ENCODE measurements around the gene PIGL.
"Not testable (repeated sequence)": the region's sequence is repeated elsewhere in the genome, so short reads cannot be mapped to it uniquely, and the experiment has no call there.

The PIGL gene

DNA sequence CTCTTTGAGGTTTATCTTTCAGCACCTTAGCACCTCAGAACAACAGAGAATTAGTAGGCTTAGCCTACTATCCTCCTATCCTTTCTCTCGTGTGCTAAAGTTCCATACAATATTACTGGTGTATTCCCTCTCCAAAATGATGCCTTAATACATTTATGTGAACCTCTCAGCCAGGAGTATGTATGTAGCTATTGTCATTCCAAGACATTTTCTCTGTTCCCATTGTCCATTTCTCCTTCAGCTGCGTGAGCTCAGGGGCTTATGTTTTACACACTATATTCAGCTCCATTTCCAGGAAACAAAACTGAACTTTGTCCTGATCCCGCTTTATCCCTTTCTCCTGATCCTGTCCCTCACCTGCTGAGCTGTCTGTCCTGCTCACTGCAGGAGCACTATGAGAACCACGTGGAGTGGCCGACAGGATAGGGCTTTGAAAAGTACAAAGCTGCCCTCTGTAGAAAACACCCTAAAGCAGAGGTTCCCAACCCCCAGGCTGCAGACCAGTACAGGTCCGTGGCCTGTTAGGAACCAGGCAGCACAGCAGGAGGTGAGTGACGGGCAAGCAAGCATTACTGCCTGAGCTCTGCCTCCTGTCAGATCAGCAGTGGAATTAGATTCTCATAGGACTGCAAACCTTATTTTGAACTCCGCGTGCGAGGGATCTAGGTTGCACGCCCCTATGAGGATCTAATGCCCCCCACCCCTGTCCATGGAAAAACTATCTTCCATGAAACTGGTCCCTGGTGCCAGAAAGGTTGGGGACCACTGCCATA, 80.5 kb downstream of the PIGL start:
- no peak overlapping the region for H3K4me3 ChIP-seq (ENCODE audit: low read length)
- no peak for DNase-seq (ENCODE audit: low read depth, low spot score)

DNA sequence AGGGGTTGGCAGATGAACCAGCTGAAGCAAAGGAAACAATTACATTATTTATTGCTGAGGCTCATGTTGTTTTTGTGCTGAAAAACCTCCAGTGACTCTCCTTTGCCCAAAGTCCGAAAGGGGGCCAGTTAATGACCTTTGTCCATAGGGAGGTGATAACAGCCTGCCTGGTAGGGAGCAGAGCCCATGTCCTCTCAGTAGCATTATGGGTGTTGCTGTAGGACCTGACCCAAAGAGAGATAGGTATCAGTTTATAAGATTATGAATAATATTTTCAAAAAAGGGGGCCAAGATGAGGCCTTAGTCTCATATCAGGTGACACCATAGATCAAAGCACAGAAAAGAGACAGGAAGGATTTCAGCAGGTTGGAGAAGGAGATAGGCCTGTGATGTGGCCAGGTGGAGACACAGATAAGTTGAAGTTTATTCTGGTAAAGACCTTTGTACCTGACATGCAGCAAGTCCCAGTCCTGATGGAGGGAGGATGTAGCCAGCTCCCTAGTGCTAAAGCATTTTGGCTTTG, 81.2 kb downstream of the PIGL start:
- no peak overlapping the region for H3K4me3 ChIP-seq (ENCODE audit: low read length)
- DNase-seq (ENCODE audit: low read depth, low spot score) = peak; percentile 71

DNA sequence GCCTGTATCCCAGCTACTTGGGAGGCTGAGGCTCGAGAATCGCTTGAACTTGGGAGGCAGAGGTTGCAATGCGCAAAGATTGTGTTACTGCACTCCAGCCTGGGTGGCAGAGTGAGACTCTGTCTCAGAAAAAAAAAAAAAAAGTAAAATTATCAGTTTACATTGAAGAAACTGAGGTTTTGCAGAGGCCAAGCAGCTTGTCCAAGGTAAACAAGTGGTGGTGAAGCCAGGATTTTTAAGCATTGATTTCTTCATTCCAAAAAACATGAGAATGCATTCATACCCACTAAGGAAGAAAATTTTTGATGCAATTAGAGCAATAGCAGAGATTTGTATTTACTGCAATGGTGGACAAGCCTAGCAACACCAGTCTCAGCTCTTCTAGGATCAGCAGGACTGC, 83.5 kb downstream of the PIGL start:
- no peak overlapping the region for H3K4me3 ChIP-seq (ENCODE audit: low read length)
- no peak for DNase-seq (ENCODE audit: low read depth, low spot score)

DNA sequence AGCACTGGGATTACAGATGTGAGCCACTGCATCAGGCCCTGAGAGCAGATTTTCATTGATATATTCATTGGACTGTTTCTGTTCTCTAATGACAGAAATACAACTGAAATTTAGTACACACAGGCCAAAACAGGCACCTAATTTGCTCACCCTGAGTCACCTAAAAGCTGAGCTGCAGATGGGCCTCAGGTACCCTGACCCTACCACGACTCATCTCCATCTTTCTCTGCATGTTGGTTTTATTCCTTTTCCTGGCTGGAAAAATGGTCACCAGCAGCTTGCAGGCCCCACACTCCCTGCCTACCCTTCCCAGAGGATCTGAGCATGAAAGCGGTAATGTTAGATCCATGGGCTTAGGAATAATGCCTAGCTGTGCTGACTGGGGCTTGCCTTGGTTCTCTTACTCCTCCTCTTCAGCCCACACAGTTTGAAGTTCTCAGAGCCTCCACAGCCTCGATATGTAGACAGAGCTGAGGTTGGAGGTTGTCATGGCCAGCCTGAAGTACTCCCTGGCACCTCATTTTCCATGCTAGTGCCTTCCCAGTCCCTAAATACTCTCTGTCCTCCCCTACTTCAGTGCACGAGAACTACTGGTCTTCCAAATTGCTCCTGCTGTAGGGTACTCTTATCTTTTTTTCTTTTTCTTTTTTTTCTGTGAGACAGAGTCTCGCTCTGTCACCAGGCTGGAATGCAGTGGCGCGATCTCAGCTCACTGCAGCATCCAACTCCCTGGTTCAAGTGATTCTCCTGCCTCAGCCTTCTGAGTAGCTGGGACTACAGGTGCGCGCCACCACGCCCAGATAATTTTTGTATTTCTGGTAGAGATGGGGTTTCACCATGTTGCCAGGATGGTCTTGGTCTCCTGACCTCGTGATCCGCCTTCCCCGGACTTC, 85.2 kb downstream of the PIGL start:
- no peak overlapping the region for H3K4me3 ChIP-seq (ENCODE audit: low read length)
- no peak for DNase-seq (ENCODE audit: low read depth, low spot score)

DNA sequence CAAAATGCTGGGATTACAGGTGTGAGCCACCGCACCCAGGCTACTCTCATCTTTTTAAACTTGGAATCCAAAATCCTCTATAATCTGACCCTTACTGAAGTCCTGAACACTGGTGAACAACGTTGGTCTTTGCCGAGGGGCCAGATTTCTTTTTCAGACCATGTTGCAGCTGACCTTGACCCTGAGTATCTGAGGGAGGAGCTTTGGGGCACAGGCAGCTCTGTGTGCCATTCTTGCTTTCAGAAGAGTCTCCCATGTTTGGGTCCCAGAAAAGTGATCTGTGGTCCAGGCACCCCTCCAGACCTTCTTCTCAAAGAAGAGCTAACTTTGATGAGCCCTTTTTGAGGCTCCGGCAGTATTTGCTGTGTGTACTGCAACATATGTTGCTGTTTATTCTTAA, 85.8 kb downstream of the PIGL start:
- H3K4me3 ChIP-seq (ENCODE audit: low read length) = no peak overlapping the region
- no peak for DNase-seq (ENCODE audit: low read depth, low spot score)

DNA sequence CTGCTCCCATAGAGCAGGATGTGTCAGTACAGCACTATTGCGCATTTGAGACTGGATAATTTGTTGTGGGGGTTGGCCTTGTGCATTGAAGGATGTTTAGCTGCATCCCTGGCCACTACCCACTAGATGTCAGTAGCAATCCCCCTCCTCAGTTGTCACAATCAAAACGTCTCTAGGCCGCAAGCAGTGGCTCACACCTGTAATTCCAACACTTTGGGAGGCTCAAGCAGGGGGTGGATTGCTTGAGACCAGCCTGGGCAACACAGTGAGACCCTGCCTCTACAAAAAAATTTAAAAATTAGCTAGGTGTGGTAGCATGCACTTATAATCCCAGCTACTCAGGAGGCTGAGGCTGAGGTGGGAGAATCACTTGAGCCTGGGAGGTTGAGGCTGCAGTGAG, 87.8 kb downstream of the PIGL start:
- H3K4me3 ChIP-seq (ENCODE audit: low read length) = no peak overlapping the region
- no peak for DNase-seq (ENCODE audit: low read depth, low spot score)

DNA sequence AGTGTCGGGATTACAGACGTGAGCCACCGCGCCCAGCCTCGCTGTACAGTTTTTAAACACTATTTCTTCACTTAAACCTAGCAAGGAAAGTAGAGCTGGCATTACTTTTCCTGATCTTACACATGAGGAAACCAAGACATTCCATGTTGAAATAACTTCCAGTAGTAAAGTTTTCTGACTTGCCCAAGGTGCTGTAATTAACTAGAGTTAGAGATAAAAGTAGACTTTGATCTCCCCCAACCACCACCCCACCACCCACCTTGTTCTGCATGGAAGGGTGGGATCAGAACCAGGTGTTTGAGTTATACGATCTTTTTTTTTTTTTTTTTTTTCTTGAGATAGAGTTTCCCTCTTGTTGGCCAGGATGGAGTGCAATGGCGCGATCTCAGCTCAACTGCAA, 89.2 kb downstream of the PIGL start:
- no peak overlapping the region for H3K4me3 ChIP-seq (ENCODE audit: low read length)
- DNase-seq (ENCODE audit: low read depth, low spot score) = no peak

DNA sequence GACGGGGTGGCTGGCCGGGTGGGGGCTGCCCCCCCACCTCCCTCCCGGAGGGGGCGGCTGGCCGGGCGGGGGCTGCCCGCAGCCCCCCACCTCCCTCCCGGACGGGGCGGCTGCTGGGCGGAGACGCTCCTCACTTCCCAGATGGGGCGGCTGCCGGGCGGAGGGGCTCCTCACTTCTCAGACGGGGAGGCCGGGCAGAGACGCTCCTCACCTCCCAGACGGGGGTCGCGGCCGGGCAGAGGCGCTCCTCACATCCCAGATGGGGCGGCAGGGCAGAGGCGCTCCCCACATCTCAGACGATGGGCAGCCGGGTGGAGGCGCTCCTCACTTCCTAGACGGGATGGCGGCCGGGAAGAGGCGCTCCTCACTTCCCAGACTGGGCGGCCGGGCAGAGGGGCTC, 95.1 kb downstream of the PIGL start:
- not testable (repeated sequence) for H3K4me3 ChIP-seq (ENCODE audit: low read length)

DNA sequence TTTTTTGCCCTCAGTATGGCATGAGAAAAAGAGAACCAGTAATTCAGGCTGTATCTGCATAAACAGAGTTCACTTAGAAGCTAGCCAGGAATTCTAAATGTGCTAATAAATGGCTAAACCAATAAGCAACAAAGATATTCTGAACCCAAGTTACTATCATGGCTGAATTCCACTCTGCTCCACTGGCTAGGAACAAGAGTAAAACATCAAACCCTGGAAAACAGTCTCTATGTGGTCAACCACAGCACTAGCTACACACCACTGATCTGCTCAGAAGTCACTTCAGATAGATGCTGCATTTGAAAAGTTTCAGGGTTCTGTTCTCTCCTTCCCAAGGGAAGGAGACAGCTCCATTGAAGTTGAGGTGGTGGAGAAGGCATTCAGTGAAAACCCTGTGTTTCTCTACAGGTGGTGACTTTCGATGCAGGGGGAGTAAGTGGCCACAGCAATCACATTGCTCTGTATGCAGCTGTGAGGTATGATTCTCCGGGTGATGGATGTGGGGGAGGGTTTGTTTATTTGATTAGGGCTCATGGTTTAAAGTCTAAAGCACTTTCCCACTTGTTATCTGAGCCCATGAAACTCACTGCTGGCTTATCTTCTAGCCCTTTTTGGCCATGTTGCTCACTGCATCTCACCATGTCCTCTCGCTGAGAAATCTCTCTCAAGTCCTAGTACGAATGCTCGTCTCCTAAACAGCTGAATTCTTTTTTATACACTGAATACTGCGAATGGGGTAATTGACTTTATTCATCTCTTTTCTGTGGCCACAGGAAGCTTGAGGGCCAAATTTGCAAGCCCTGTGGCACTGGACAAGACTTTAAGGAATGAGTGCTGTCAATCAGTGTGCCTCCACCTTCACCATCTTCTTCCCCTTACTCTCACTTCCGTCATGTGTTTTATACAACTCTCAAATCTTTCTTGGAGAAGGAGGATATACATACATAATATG, 96.4 kb downstream of the PIGL start:
- peak; percentile 47 for DNase-seq (ENCODE audit: low read depth, low spot score)
- H3K4me3 ChIP-seq (ENCODE audit: low read length) = no peak overlapping the region

More for the DNA sequence above, 95.1 kb downstream of the PIGL start:
- not testable (repeated sequence) for DNase-seq (ENCODE audit: low read depth, low spot score)

DNA sequence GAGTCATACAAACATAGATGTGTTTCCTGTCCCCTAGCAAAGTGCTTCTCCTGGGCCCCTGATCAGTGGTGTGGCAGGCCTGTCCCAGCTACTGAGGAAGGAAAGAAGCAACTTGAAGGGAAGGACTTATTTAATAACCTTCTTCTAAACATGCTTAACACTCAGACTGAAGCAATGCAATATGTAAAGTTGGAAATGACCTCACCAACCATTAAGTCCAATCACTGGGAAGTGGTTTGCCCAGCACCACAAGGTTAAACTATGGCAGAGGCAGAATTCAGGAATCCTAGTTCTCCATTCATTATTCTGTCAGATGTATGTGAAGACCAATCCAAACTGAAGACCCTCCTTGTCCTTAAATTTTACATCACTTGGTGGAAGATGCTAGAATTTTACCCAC, 97.2 kb downstream of the PIGL start:
- no peak overlapping the region for H3K4me3 ChIP-seq (ENCODE audit: low read length)
- DNase-seq (ENCODE audit: low read depth, low spot score) = no peak

DNA sequence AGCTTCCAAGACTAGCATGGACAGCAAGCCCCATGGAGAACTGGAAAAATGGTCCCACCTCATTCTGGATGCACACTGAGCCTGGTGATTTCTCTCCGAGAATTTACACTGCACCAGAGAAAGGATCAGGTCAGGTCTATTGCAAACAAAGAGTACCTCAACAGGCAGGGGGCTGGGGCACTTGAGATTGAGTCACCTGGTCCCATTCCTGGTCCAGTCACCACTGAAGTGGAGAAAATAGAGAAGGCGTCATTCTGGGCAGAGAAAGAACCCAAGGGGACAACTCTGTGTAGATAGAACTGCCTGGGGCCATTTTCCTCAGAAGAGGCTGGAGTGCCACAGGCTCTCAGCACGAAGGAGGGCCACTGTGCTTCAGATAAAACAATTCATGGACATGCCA, 97.8 kb downstream of the PIGL start:
- no peak for DNase-seq (ENCODE audit: low read depth, low spot score)
- no peak overlapping the region for H3K4me3 ChIP-seq (ENCODE audit: low read length)

DNA sequence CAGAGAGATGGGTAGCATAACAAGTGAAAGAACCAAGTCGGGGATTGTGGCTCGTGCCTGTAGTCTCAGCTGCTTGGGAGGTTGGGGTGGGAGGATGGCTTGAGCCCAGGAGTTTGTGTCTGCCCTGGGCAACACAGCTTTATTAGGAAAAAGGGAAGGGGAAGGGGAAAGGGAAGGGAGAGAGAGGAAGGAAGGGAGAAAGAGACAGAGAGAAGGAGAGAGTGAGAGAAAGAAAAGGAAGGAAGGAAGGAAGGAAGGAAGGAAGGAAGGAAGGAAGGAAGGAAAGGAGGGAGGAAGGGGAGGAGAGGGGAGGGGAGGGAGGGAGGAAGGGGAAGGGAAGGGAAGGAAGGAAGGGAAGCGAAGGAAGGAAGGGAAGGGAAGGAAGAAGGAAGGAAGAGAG, 103.0 kb downstream of the PIGL start:
- H3K4me3 ChIP-seq (ENCODE audit: low read length) = no peak overlapping the region
- DNase-seq (ENCODE audit: low read depth, low spot score) = no peak

DNA sequence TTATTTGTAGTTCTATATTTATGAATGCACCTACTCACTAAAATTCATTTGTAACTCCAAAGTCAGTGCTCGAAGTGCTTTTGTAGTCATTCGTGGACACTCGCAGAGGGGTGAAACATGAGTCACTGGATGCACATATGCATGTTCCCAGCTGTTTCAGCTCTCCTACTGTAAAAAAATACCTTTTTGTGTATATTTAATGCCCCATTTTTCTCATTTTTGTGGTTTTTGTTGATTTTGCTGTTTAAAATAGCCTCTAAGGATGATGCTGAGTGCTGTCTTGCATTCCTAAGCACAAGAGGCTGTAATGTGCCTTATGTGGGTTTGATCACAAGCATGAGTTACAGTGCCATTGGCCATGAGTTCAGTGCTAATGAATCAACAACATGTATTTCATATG, 105.6 kb downstream of the PIGL start:
- H3K4me3 ChIP-seq (ENCODE audit: low read length) = no peak overlapping the region
- DNase-seq (ENCODE audit: low read depth, low spot score) = no peak

DNA sequence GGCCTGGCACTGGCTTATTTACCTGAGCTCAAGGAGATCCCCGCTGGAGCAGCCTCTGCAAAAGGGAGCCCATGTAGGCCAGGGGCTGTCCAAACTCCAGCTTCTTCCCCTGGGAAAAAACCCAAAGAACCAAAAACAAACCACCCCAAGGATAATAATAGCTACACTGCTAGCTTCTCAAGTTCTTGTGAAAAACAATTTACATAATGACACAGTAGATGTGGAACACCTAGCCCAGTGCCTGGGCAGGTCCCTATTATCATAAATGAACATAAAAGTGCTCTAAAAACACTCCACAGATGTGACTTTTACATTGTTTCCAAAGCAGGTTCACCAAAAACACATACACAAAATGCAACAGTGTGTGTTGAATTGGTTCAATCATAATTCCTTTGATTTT, 109.0 kb downstream of the PIGL start:
- DNase-seq (ENCODE audit: low read depth, low spot score) = no peak

DNA sequence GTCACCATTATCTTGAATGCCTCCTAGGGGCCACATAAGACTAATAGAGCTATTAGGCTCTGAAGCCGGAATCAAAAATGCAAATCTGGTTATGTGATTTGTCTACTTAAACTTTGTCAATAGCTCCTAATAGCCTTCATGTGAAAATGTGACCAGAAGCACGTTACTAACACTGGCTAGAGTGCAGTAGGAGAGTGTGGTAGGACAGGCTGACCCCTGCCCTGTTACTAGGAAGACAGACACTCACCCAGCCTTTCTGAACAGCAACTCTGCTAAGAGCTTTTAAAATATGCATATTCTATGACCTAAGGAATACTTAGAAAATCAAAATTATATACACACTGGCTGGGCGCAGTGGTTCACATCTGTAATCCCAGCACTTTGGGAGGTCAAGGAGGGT, 110.0 kb downstream of the PIGL start:
- no peak overlapping the region for H3K4me3 ChIP-seq (ENCODE audit: low read length)
- no peak for DNase-seq (ENCODE audit: low read depth, low spot score)

More for the DNA sequence above, 109.0 kb downstream of the PIGL start:
- no peak overlapping the region for H3K4me3 ChIP-seq (ENCODE audit: low read length)

DNA sequence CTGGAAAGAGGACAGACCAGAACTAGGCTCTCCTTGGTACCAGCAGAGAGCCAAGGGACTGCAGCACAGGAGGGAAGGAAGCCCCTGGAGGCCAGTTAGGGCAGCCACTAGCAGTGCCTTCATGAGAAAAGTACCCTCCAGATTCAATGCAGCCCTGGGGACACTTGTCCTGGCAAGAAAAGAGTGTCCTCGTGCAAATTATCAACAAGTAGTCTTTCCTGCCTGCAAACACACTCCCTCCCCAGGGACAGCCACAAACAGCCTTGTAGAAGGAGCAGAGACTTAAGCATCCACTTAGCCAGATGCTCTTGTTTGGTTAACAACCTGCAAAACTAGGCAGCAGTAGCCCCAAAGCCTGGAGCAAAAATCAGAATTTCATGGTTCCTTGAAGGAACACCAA, 112.0 kb downstream of the PIGL start:
- no peak overlapping the region for H3K4me3 ChIP-seq (ENCODE audit: low read length)
- DNase-seq (ENCODE audit: low read depth, low spot score) = no peak

DNA sequence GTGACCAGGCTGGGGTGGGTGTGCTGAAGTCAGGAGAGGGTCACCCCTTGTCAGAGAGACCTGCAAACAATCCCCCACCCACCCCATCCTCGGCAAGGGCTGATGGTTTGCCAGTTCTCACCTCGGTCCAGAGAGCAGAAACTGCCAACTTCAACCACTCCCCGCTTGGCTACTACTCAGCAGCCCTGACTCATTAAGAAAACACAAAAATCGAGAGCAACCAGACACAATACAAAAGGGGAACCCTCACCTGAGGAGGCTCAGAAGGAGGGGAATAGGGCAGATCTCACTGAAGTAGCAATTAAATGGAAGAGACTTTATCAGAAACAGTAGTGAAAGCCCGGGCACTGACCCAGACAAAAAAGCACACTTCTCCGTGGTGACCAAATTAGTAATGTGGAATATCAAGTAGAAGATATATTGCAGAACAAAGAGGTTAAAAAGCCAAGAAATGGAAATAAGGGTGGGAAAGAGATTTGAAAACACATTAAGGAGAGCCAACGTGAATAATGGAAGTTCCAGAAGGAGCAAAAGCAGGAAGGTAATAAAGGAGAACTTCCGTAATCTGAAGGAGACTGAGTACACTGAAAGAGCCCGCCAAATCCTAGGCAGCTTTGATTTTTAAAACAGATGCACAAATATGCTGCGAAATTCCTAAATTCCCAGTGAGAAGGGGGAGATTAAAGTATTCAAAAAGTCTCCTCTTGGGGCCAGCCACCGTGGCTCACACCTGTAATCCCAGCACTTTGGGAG, 112.7 kb downstream of the PIGL start:
- no peak for DNase-seq (ENCODE audit: low read depth, low spot score)
- H3K4me3 ChIP-seq (ENCODE audit: low read length) = no peak overlapping the region

DNA sequence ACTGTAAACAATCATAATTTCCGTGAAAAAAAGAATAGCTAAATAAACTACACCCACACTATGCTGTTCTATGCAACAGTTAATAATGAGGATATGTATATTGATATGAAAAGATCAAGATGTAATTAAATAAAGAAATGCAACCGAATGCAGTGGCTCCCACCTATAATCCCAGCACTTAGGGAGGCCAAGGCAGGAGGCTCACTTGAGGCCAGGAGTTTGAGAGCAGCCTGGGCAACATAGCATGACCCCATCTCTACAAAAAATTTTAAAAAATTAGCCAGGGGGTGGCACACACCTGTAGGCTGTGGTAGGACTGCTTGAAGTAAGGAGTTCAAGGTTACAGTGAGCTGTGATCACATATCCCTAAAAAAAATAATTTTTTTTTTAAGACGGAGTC, 121.4 kb downstream of the PIGL start:
- H3K4me3 ChIP-seq (ENCODE audit: low read length) = no peak overlapping the region
- DNase-seq (ENCODE audit: low read depth, low spot score) = no peak

DNA sequence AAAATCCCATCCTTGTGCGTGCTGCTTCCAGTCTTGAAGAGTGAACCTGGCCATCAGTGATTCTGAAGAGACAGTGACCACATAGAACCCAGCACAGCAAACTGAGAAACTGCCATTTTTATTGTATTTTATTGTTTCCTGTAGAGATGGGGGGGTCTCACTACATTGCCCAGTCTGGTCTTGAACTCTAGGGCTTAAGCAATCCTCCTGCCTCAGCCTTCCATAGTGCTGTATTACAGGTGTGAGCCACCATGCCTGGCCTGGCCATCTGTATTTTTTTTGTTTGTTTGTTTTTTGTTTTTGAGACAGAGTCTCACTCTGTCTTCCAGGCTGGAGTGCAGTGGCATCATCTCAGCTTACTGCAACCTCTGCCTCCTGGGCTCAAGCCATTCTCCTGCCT, 122.4 kb downstream of the PIGL start:
- no peak overlapping the region for H3K4me3 ChIP-seq (ENCODE audit: low read length)
- DNase-seq (ENCODE audit: low read depth, low spot score) = no peak
